Activated T-cell treated with anti-CD3 and anti-CD28 coated beads, Interleukin-2, amount 50 U/mL, for 24 hours (primary cell): ENCODE measurements around the gene ARL15.

Experiments
- DNase-seq: peaks from one replicate; pipeline ENCODE4 v3.0.0-alpha.2; 2020
- H3K27ac Mint-ChIP-seq: 2 replicates; pipeline ENCODE4 v1.8.0; 2020; ENCODE audit warnings: mild to moderate bottlenecking, mixed read lengths
- H3K27me3 Mint-ChIP-seq: 2 replicates; pipeline ENCODE4 v1.8.0; 2020; ENCODE audit warnings: mixed read lengths
- H3K36me3 Mint-ChIP-seq: 2 replicates; pipeline ENCODE4 v1.8.0; 2020; ENCODE audit warnings: low read depth, mixed read lengths
- H3K4me1 Mint-ChIP-seq: 2 replicates; pipeline ENCODE4 v1.8.0; 2020; ENCODE audit warnings: low read depth, mixed read lengths
- H3K4me3 Mint-ChIP-seq: 2 replicates; pipeline ENCODE4 v1.8.0; 2020; ENCODE audit warnings: mild to moderate bottlenecking, moderate library complexity, mixed read lengths
- H3K9me3 Mint-ChIP-seq: 2 replicates; pipeline ENCODE4 v1.8.0; 2020; ENCODE audit warnings: mixed read lengths

The ARL15 gene

GRCh38 chr5:53974021-53974420 lies 336.4 kb downstream of the ARL15 start:
- DNase-seq, result no peak
- no peak overlapping the region for H3K27ac Mint-ChIP-seq
- no peaks in the 10 kb centered on the region for H3K4me1 Mint-ChIP-seq
- peaks cover 15% of the 10 kb centered on the region for H3K36me3 Mint-ChIP-seq
- no peak overlapping the region for H3K4me3 Mint-ChIP-seq
- no peaks in the 10 kb centered on the region for H3K9me3 Mint-ChIP-seq
- no peaks in the 10 kb centered on the region for H3K27me3 Mint-ChIP-seq

- no peak overlapping the region for H3K27ac Mint-ChIP-seq
- peaks cover 23% of the 10 kb centered on the region for H3K36me3 Mint-ChIP-seq
- no peak for DNase-seq
- no peaks in the 10 kb centered on the region for H3K27me3 Mint-ChIP-seq
- H3K4me1 Mint-ChIP-seq, result no peaks in the 10 kb centered on the region
- H3K4me3 Mint-ChIP-seq, result no peak overlapping the region
- H3K9me3 Mint-ChIP-seq, result no peaks in the 10 kb centered on the region
Observed at GRCh38 chr5:53972314-53972713, 338.1 kb downstream of the ARL15 start.

GRCh38 chr5:53971551-53971950 lies 338.8 kb downstream of the ARL15 start:
- no peak for DNase-seq
- H3K27ac Mint-ChIP-seq, result no peak overlapping the region
- H3K4me3 Mint-ChIP-seq, result no peak overlapping the region
- H3K9me3 Mint-ChIP-seq, result no peaks in the 10 kb centered on the region
- H3K36me3 Mint-ChIP-seq, result peaks cover 27% of the 10 kb centered on the region
- no peaks in the 10 kb centered on the region for H3K27me3 Mint-ChIP-seq
- no peaks in the 10 kb centered on the region for H3K4me1 Mint-ChIP-seq

GRCh38 chr5:53971131-53971530 lies 339.2 kb downstream of the ARL15 start:
- H3K27me3 Mint-ChIP-seq, result no peaks in the 10 kb centered on the region

GRCh38 chr5:53970475-53970874 lies 339.9 kb downstream of the ARL15 start:
- Mint-ChIP-seq H3K27me3 (no peaks in the 10 kb centered on the region), H3K36me3 (peaks cover 31% of the 10 kb centered on the region), H3K4me3 (no peak overlapping the region), H3K9me3 (no peaks in the 10 kb centered on the region), H3K27ac (no peak overlapping the region), H3K4me1 (no peaks in the 10 kb centered on the region)
- DNase-seq, result no peak

More at GRCh38 chr5:53971131-53971530, 339.2 kb downstream of the ARL15 start:
- no peak overlapping the region for H3K27ac Mint-ChIP-seq
- no peak overlapping the region for H3K4me3 Mint-ChIP-seq
- H3K36me3 Mint-ChIP-seq, result peaks cover 31% of the 10 kb centered on the region
- DNase-seq, result no peak
- H3K4me1 Mint-ChIP-seq, result no peaks in the 10 kb centered on the region
- H3K9me3 Mint-ChIP-seq, result no peaks in the 10 kb centered on the region

GRCh38 chr5:53969176-53969730 lies 341.1 kb downstream of the ARL15 start:
- no peaks in the 10 kb centered on the region for H3K9me3 Mint-ChIP-seq
- DNase-seq, result no peak
- H3K4me1 Mint-ChIP-seq, result no peaks in the 10 kb centered on the region
- H3K36me3 Mint-ChIP-seq, result peaks cover 30% of the 10 kb centered on the region
- no peak overlapping the region for H3K27ac Mint-ChIP-seq
- no peak overlapping the region for H3K4me3 Mint-ChIP-seq
- no peaks in the 10 kb centered on the region for H3K27me3 Mint-ChIP-seq

GRCh38 chr5:53965459-53965858 lies 344.9 kb downstream of the ARL15 start:
- no peak for DNase-seq
- no peak overlapping the region for H3K4me3 Mint-ChIP-seq
- H3K36me3 Mint-ChIP-seq, result peaks cover 29% of the 10 kb centered on the region
- no peaks in the 10 kb centered on the region for H3K27me3 Mint-ChIP-seq
- H3K9me3 Mint-ChIP-seq, result peaks cover under 1% of the 10 kb centered on the region
- no peak overlapping the region for H3K27ac Mint-ChIP-seq
- no peaks in the 10 kb centered on the region for H3K4me1 Mint-ChIP-seq

GRCh38 chr5:53963958-53964357 lies 346.4 kb downstream of the ARL15 start:
- H3K4me1 Mint-ChIP-seq, result no peaks in the 10 kb centered on the region
- no peak for DNase-seq

GRCh38 chr5:53962306-53962705 lies 348.1 kb downstream of the ARL15 start:
- H3K4me1 Mint-ChIP-seq, result no peaks in the 10 kb centered on the region
- no peak overlapping the region for H3K27ac Mint-ChIP-seq
- peaks cover 29% of the 10 kb centered on the region for H3K36me3 Mint-ChIP-seq
- no peaks in the 10 kb centered on the region for H3K27me3 Mint-ChIP-seq
- no peak for DNase-seq
- no peak overlapping the region for H3K4me3 Mint-ChIP-seq
- H3K9me3 Mint-ChIP-seq, result peaks cover 17% of the 10 kb centered on the region

More at GRCh38 chr5:53963958-53964357, 346.4 kb downstream of the ARL15 start:
- peaks cover 32% of the 10 kb centered on the region for H3K36me3 Mint-ChIP-seq
- no peak overlapping the region for H3K27ac Mint-ChIP-seq
- H3K9me3 Mint-ChIP-seq, result peaks cover 9% of the 10 kb centered on the region
- no peak overlapping the region for H3K4me3 Mint-ChIP-seq
- H3K27me3 Mint-ChIP-seq, result no peaks in the 10 kb centered on the region

GRCh38 chr5:53956632-53957031 lies 353.7 kb downstream of the ARL15 start:
- H3K4me1 Mint-ChIP-seq, result no peaks in the 10 kb centered on the region
- no peaks in the 10 kb centered on the region for H3K27me3 Mint-ChIP-seq
- no peak overlapping the region for H3K27ac Mint-ChIP-seq
- peaks cover 28% of the 10 kb centered on the region for H3K9me3 Mint-ChIP-seq
- H3K36me3 Mint-ChIP-seq, result peaks cover 44% of the 10 kb centered on the region
- no peak for DNase-seq
- no peak overlapping the region for H3K4me3 Mint-ChIP-seq

- Mint-ChIP-seq H3K36me3 (peaks cover 44% of the 10 kb centered on the region), H3K4me1 (no peaks in the 10 kb centered on the region), H3K9me3 (peaks cover 28% of the 10 kb centered on the region), H3K27me3 (no peaks in the 10 kb centered on the region), H3K27ac (no peak overlapping the region), H3K4me3 (no peak overlapping the region)
- DNase-seq, result no peak
Observed at GRCh38 chr5:53956196-53956595, 354.2 kb downstream of the ARL15 start.

GRCh38 chr5:53950621-53951020 lies 359.8 kb downstream of the ARL15 start:
- H3K4me3 Mint-ChIP-seq, result no peak overlapping the region
- no peak overlapping the region for H3K27ac Mint-ChIP-seq
- H3K36me3 Mint-ChIP-seq, result peaks cover 18% of the 10 kb centered on the region
- H3K27me3 Mint-ChIP-seq, result no peaks in the 10 kb centered on the region
- H3K9me3 Mint-ChIP-seq, result no peaks in the 10 kb centered on the region
- no peaks in the 10 kb centered on the region for H3K4me1 Mint-ChIP-seq
- DNase-seq, result no peak

GRCh38 chr5:53948598-53948997 lies 361.8 kb downstream of the ARL15 start:
- Mint-ChIP-seq H3K4me1 (no peaks in the 10 kb centered on the region), H3K27me3 (no peaks in the 10 kb centered on the region), H3K36me3 (peaks cover 16% of the 10 kb centered on the region), H3K9me3 (no peaks in the 10 kb centered on the region), H3K27ac (no peak overlapping the region), H3K4me3 (no peak overlapping the region)
- no peak for DNase-seq

GRCh38 chr5:53946405-53947100 lies 363.8 kb downstream of the ARL15 start:
- H3K36me3 Mint-ChIP-seq, result peaks cover 22% of the 10 kb centered on the region
- H3K27me3 Mint-ChIP-seq, result no peaks in the 10 kb centered on the region
- no peak overlapping the region for H3K27ac Mint-ChIP-seq
- H3K4me3 Mint-ChIP-seq, result no peak overlapping the region
- no peaks in the 10 kb centered on the region for H3K9me3 Mint-ChIP-seq
- DNase-seq, result no peak
- H3K4me1 Mint-ChIP-seq, result no peaks in the 10 kb centered on the region

- Mint-ChIP-seq H3K9me3 (no peaks in the 10 kb centered on the region), H3K27me3 (no peaks in the 10 kb centered on the region), H3K4me1 (no peaks in the 10 kb centered on the region), H3K27ac (no peak overlapping the region), H3K4me3 (no peak overlapping the region), H3K36me3 (peaks cover 26% of the 10 kb centered on the region)
- DNase-seq, result no peak
Observed at GRCh38 chr5:53944981-53945380, 365.4 kb downstream of the ARL15 start.
